T-helper 9 cell (primary cell): ENCODE results near the gene RIC8B.

Experiments used
- DNase-seq: peaks from one replicate; pipeline ENCODE4 v3.0.0-alpha.2; 2020

RIC8B gene

GRCh38 chr12:106758349-106759110 lies 16.0 kb upstream of the RIC8B start:
- DNase-seq: no peak

GRCh38 chr12:106759526-106760183 lies 14.8 kb upstream of the RIC8B start:
- DNase-seq: no peak

DNA sequence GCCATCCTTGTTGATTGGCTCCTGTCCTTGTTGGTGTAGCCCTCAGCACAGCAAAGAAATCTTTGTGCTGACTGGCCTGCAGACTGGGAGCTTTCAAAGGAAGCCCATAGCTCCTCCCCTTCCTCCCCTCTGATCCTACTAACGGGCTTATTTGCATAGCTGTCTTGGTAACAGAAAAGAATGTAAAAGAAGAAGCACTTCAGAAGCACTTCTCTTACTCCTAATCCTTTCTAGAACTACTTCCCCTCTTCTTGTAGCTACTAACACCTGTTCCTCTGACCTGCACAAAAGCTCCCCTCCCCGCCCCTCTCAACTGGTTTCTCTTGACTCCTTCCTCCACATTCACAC lies 14.3 kb upstream of the RIC8B start:
- no peak for DNase-seq

DNA sequence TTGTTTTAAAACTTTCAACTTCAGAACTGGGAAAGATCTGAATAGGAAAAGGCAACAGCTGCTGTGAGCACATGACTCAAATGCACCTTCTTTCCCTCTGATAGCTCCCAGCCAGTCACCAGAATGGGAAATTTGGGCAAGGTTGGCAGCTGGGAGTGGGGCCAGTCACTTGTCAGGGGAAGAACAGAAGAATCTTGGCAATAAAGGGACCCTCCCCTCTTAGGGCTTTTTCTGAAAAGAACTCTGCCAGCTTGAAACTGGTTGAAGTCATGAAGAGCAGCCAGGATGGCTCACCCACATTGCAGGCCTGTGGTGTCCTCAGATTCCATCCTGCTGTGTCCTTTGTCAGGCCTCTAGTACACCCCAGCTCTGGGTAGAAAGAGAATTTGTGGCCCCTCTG lies 10.3 kb upstream of the RIC8B start:
- DNase-seq: no peak

- DNase-seq: no peak
Measured at GRCh38 chr12:106764738-106765137, 9.7 kb upstream of the RIC8B start.

DNA sequence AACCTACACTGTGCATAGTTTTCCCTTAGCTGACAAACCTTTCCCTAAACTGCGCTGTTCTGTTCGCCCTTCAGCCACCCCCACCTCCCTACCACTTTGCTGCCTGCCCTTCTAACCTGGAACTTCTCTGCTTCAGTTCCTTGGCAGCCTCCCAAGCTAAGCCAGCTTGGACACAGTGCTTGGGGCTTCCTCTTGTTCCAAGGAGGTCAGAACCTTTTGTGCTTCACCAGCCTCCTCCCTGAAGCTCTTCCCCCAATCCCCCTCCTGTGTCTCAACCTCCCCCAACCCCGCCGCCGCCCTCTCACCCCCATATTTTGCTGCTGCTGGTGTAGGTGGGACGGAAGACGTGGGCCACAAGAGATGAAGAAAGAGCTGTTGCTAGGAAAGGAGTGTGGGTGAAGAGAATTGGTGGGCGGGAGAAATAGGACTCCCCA lies 8.1 kb upstream of the RIC8B start:
- DNase-seq: no peak

DNA sequence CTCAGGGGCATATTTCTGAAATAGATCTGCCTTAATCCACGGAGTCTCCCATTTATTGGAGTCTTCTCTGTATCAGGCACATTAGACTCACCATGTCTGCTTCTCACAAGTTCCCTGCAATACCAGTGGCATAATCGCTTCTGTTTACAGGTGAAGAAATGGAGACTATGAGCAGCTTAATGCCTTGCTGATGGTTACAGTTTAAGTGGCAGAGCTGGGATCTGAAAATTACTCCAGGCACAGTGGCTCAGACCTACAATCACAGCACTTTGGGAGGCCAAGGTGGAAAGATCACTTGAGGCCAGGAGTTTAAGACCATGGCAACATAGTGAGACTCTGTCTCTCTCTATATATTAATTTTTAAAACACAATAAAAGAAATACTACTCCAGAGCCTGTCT lies 7.3 kb upstream of the RIC8B start:
- DNase-seq: no peak

GRCh38 chr12:106767954-106768822 lies 6.3 kb upstream of the RIC8B start:
- DNase-seq: no peak

DNA sequence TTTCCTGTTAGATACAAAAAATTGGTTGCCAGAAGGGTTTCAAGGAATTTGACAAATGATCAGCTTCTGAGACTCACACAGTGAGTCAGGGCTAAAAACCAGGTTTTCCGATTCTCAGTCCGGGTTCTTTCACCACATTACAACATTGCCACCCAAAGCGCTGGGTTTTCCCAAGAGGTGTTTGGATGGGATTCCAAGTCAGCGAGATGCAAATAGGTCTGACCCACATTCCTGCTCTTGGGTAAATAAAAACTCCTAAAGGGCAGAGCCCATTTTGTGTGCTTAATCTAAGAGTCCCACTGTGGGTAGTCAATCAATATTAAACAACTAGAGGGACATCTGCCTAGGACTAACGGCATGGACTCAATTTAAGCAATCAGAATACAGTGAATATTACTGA lies 5.4 kb upstream of the RIC8B start:
- no peak for DNase-seq

GRCh38 chr12:106769546-106769945 lies 4.9 kb upstream of the RIC8B start:
- no peak for DNase-seq

DNA sequence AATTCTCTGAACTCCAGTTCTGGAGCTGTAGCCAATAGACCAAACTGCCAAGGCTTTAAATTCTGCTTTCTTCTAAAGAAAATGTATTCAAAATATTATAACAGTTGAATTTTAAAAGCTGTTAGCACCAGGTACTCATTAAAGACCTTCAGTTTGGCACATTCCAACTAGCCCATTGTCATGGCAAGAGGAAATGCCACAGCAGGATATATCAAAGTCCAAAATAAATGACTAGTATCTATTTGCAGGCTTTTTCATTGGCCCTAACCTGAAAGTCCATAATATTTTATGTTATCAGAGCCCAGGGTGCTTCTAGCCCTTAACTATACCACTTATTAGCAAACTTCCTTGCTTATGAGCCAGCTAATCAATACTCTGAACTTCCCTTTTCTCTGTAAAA lies 3.1 kb upstream of the RIC8B start:
- DNase-seq: no peak

- DNase-seq: no peak
Measured at GRCh38 chr12:106773286-106774004, 1.0 kb upstream of the RIC8B start.

DNA sequence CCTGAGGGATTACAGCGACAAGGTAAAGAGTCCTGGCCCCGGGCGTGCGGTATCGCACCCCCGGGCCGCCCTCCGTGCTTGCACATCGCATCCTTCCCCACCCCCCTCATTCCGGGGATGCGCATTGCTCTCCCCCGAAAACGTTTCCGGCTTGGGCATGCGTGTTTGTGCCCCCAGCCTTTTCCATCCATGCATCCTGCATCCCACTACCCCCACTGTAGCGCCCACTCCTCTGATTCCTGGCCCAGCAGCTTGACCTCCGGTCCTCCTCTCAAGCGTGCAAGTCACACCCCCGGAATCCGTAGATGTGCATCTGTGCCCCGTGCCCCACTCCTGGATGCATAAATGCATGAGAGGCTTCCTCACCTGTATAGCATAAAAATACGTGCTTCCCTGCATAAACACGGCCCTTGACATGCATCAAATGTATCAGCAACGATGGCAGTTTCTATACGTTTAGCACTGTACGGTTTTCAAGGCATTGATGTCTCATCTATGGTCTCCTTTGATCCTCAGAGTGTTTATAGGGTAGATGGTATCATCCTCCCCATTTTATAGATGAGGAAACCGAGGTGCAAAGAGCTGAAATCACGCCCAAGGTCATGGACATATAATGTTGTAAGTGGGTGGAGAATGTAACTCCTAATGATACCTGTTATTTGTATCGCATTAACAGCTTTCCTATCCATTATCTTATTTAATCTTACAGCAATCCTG lies 484 bp downstream of the RIC8B start:
- DNase-seq: no peak

DNA sequence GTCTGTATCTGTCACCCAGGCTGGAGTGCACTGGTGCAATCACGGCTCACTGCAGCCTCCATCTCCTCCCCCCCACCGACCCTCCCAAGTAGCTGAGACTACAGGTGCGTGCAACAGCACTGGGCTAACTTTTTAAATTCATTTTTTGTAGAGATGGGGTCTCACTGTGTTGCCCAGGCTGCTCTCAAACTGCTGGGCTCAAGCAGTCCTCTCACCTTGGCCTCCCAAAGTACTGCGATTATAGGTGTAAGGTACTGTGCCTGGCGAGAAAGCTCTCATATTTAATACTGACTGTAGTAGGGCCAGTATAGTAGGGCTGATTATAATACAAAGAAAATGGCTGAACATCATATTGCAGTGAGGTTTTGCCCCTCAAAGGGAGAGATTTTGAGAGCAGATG lies 2.4 kb downstream of the RIC8B start:
- DNase-seq: no peak

DNA sequence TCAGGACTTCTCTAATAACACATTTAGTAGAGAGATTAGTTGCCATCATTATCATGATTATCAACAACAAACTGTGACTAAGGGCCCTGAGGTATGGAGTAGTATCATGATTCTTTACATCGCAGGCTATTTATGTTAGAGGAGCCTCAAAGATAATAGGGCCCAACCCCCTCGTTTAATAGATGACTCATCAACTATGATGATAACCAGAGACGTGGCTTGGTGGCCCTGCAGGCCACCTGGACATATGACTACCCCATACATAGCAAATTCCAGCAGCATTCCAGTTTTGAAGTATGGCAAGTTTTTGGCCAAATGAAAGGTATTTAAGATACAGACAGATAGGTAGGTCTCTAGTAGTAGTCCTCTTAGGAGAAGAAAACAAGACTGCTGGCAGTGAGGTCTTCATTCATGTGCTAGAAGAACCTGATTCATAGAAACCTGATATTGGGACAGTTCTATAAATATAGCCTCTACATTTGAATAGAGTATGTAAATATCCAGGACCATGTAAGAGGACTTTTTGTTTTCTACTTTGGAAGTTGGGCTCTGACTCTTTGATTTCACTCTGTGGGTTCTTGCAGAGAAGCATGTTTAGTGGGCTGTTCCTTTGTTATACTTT lies 5.6 kb downstream of the RIC8B start:
- no peak for DNase-seq

DNA sequence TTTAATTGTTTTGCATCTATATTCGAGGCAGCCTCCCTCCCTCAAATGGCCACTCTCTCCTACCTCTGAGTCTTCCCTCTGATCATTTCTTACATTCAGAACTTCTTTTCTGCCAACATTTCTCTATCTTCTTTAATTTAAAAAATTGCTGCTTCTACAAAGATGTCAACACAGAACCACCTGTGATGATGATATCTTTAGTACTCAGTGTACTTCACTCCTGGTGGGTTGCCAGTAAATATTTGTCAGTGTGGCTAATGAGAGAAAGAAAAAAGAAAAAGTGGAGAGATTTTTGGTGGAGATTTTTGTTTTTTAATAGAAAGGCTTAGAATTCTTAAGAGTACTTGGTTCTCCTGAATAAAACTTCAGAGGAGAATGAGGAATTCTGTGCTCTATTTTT lies 8.1 kb downstream of the RIC8B start:
- DNase-seq: no peak

GRCh38 chr12:106783515-106783914 lies 9.0 kb downstream of the RIC8B start:
- no peak for DNase-seq

DNA sequence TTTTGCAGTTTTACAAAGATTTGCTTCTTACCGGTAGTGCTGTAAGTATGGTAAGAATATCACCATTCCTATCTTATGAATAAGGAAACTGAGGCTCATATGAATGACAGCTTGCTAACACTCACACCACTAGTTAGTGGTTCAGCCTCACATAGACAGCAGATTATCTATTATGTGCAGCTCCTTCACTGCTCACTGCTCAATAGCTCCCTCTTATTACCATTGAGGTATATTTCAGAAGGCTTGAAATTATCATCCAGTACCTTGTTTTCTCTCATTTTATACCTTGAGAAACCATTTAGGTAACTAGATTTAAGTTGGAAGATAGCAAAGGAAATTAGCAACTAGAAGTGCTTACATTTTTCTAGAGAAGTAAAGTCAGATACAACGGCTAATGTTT lies 15.5 kb downstream of the RIC8B start:
- DNase-seq: no peak

DNA sequence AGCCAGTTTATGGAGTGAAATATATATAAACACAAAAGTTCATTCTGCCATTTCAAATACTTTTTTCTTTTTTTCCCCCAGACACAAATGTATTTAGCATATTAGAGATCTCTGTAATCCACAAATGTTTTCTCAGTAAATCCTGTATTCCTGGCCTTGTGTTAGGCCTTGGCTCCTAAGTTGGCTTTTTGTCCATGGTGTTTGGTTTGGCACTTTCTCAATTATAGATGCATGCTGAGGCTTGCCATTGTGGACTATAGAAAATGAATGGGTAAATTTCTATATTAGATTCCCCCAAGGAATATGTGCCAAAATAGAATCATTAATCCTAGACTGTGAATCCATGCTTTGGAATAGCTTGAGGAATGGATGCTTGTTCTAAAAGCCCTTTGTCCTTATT lies 17.0 kb downstream of the RIC8B start:
- no peak for DNase-seq

- DNase-seq: no peak
Measured at GRCh38 chr12:106794369-106794768, 19.9 kb downstream of the RIC8B start.

DNA sequence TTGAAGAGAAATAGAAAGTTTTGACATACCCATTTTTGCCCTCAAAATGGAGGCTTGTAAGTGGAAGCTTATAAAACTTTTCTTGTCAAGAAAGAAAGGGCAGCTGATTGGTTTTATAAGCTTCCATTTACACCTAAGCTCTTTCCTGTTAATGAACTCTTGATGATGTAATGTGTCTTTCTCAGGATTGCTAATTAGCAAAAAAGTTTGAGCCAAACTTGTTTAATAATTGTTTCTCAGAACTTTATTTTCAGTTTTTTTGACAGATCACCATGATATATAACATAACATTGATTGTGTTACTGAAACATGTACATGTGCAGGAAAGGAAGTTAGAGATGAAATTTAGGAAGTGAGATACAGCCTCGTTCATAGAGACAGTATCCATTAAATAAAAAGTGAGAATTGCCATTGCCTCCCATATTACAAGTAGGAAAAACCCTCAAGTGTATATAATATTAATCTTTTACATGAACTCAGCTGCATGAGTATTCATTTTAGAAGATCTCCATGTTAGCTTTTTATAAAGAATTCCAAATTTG lies 26.8 kb downstream of the RIC8B start:
- no peak for DNase-seq
